Measurements from ENCODE around the gene MECR. TPM values are rescaled to one million over a fixed set of nuclear protein-coding genes. Genes with fewer than 3 reads are reported as not detected.
A peak's percentile ranks its signal among the peaks of the same experiment; 100 is the strongest.

MECR gene
- total RNA-seq, 1 donor from 2014 or later, result 28.8 TPM

GRCh38 chr1:29209173-29209572, 21.6 kb downstream of the MECR start:
- H3K4me3 Mint-ChIP-seq (ENCODE audit: low read depth), result no peak overlapping the region
- H3K9me3 Mint-ChIP-seq (ENCODE audit: low read depth), result no peaks in the 10 kb centered on the region
- peaks cover 5% of the 10 kb centered on the region for H3K4me1 Mint-ChIP-seq (ENCODE audit: low read depth)
- peak overlapping the region; percentile 11 for H3K27ac Mint-ChIP-seq
- no peak for DNase-seq (ENCODE audit: low spot score, unreplicated experiment)
- H3K36me3 Mint-ChIP-seq (ENCODE audit: insufficient read depth), result peaks cover 16% of the 10 kb centered on the region
- no peaks in the 10 kb centered on the region for H3K27me3 Mint-ChIP-seq
- TF ChIP-seq CTCF (IDR thresholded peaks at IDR 0.05; ENCODE audit: unreplicated experiment), result no peak

GRCh38 chr1:29208442-29208841, 22.3 kb downstream of the MECR start:
- DNase-seq (ENCODE audit: low spot score, unreplicated experiment), result no peak
- no peaks in the 10 kb centered on the region for H3K9me3 Mint-ChIP-seq (ENCODE audit: low read depth)
- TF ChIP-seq CTCF (IDR thresholded peaks at IDR 0.05; ENCODE audit: unreplicated experiment), result no peak
- peaks cover 14% of the 10 kb centered on the region for H3K36me3 Mint-ChIP-seq (ENCODE audit: insufficient read depth)
- no peaks in the 10 kb centered on the region for H3K27me3 Mint-ChIP-seq
- peaks cover 5% of the 10 kb centered on the region for H3K4me1 Mint-ChIP-seq (ENCODE audit: low read depth)
- H3K4me3 Mint-ChIP-seq (ENCODE audit: low read depth), result no peak overlapping the region
- peak overlapping the region; percentile 45 for H3K27ac Mint-ChIP-seq

- Mint-ChIP-seq H3K27me3 (no peaks in the 10 kb centered on the region), H3K4me1 (ENCODE audit: low read depth) (peaks cover 4% of the 10 kb centered on the region), H3K36me3 (ENCODE audit: insufficient read depth) (peaks cover 6% of the 10 kb centered on the region), H3K9me3 (ENCODE audit: low read depth) (no peaks in the 10 kb centered on the region), H3K4me3 (ENCODE audit: low read depth) (no peak overlapping the region), H3K27ac (peak overlapping the region; percentile 92)
- TF ChIP-seq CTCF (IDR thresholded peaks at IDR 0.05; ENCODE audit: unreplicated experiment), result peak; percentile 99
- peak; percentile 92 for DNase-seq (ENCODE audit: low spot score, unreplicated experiment)
These were observed 28.0 kb downstream of the MECR start for GRCh38 chr1:29202584-29203340.

- Mint-ChIP-seq H3K4me1 (ENCODE audit: low read depth) (peaks cover 4% of the 10 kb centered on the region), H3K36me3 (ENCODE audit: insufficient read depth) (peaks cover 6% of the 10 kb centered on the region), H3K27ac (peak overlapping the region; percentile 92), H3K9me3 (ENCODE audit: low read depth) (no peaks in the 10 kb centered on the region), H3K27me3 (no peaks in the 10 kb centered on the region), H3K4me3 (ENCODE audit: low read depth) (no peak overlapping the region)
- TF ChIP-seq CTCF (IDR thresholded peaks at IDR 0.05; ENCODE audit: unreplicated experiment), result no peak
- no peak for DNase-seq (ENCODE audit: low spot score, unreplicated experiment)
These were observed 28.7 kb downstream of the MECR start for GRCh38 chr1:29202053-29202452.

- Mint-ChIP-seq H3K27ac (no peak overlapping the region), H3K36me3 (ENCODE audit: insufficient read depth) (peaks cover 6% of the 10 kb centered on the region)
These were observed 29.1 kb downstream of the MECR start for GRCh38 chr1:29201595-29202051.

More at GRCh38 chr1:29201595-29202051, 29.1 kb downstream of the MECR start:
- no peaks in the 10 kb centered on the region for H3K27me3 Mint-ChIP-seq
- DNase-seq (ENCODE audit: low spot score, unreplicated experiment), result no peak
- H3K9me3 Mint-ChIP-seq (ENCODE audit: low read depth), result no peaks in the 10 kb centered on the region
- peaks cover 4% of the 10 kb centered on the region for H3K4me1 Mint-ChIP-seq (ENCODE audit: low read depth)
- no peak for TF ChIP-seq CTCF (IDR thresholded peaks at IDR 0.05; ENCODE audit: unreplicated experiment)
- H3K4me3 Mint-ChIP-seq (ENCODE audit: low read depth), result no peak overlapping the region

Data from progenitor cell of endocrine pancreas (in vitro differentiated cells).